GM18517 (cell line): ENCODE results near the gene FOXO3.

ENCODE experiments used
- ATAC-seq: cut with Tn5 transposase; IDR thresholded peaks from one replicate; pipeline ENCODE4 v1.9.1; 2021; ENCODE audit warnings: mild to moderate bottlenecking, moderate library complexity; ENCODE audit not compliant: unreplicated experiment

FOXO3 gene

DNA sequence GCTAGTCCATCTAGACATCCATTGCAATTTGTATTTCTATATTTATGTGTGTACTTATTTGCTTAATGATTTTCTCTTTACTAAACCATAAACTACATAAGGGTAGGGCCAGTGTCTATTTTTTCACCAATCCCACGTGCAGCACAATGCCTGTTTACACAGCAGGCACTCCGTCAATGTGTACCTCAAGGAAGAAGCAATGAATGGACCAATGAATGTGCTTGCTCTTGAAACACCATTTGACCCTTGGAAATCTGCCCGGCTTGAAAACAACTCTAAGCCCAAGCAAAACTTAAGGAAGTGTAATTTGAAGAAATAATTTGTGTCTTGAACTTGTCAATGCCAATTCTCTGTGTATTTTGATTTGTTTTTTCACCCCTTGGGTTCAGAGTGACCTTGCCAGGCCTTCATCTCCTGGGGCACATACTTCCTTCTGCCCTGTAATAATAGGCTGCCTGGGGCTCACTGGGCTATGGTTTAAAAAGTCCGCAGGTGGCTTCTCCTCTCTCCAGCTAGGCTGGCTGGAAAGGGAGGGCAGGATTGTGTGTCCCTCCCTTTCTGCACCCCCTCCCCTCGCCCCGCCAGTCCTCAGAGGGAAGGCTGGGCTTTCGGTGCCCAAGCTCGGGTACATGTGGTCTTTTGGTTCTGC lies 146.7 kb downstream of the FOXO3 start:
- no peak for ATAC-seq

GRCh38 chr6:108710030-108710429 lies 149.3 kb downstream of the FOXO3 start:
- ATAC-seq: no peak

GRCh38 chr6:108710551-108710950 lies 149.8 kb downstream of the FOXO3 start:
- no peak for ATAC-seq

- ATAC-seq: no peak
Observed at GRCh38 chr6:108711071-108711470, 150.4 kb downstream of the FOXO3 start.

GRCh38 chr6:108711826-108712225 lies 151.1 kb downstream of the FOXO3 start:
- ATAC-seq: no peak

GRCh38 chr6:108712946-108713345 lies 152.2 kb downstream of the FOXO3 start:
- no peak for ATAC-seq

DNA sequence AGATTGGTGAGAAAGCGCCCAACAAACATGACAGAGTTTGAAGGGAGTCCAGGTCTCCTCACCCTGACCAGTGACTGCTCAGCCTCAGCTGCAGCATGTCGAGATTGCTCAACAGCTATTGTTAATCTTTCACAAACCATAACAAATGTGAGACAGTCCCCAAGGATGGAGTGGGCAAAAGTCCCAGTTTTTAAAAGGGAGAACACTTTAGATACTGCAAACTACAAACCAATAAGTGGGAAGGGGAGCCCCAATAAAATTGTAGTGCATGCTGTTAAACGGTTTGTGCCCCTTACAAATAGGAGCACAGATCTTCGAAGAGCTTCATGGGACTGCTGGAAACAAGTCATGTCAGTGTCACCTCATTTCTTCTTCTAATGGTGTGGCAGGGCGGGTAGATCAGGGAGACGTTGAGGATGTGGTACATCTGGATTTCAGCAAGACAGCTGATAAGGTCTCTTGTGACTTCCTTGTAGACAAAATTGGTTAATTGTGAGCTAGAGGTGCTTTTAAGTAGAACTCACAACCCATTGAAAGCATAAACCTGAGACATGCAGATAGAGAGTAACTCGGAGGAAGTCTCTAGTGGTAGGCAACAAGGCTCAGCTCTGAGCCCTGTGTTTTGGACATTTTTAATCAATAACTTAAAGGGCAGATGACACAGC lies 153.5 kb downstream of the FOXO3 start:
- no peak for ATAC-seq

GRCh38 chr6:108714766-108715414 lies 154.2 kb downstream of the FOXO3 start:
- no peak for ATAC-seq

- no peak for ATAC-seq
Observed at GRCh38 chr6:108715832-108716231, 155.1 kb downstream of the FOXO3 start.

- no peak for ATAC-seq
Observed at GRCh38 chr6:108716801-108717791, 156.4 kb downstream of the FOXO3 start.

DNA sequence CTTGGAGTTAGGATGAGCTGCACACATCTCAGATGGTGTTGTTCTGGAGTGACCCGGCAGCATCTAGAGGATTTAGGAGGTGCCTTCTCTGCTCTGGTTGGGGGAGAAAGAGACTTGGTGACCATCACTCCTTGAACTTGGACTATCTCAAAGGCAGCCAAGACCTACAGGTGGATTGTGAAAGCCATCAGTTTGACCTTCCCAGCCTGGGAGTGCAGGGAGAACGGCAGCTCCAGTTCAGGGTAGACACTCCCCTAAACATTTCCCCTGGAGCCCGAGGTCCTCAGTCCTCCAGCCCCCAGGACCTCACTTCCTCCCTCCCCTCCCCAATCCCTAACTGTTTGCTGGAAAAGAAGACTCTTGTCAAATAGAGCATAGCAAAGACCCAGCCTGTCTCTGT lies 158.8 kb downstream of the FOXO3 start:
- ATAC-seq: no peak

DNA sequence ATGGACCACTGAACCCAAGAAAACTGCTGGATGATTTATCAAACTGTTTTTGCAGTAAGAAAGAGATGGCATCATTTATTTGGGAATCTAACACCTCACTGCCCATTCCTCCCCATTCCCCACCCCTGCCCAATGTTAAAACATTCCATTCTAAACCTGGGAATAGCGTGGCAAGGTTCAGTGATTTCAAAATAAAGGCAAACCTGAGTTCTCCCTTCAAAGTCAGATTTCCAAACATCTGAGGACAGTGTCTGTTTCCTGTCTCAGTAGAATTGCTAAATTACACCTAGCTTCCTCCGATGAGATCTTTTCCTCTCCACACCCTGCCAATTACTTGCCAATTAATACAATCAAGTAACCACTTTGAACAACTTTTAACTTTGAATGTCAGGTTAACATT lies 160.1 kb downstream of the FOXO3 start:
- no peak for ATAC-seq

DNA sequence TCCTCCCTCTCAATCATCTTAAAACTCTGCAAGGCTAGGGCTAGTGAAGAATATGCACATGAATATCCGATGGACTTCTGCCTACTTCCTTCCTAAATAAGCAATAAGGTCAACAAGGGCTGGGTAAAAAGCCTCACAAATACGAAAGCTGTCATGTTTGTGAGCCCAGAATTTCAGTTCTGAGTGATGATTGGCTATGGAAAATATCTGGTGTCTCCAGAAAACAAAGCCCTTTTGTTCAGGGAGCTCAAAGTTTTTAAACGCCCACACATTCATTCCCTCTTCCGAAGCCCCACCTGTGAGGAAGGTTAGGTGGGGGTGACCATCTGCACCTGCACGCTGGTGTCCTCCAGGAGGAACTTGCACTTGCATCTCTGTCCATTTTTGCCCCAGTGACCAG lies 160.6 kb downstream of the FOXO3 start:
- ATAC-seq: no peak

- ATAC-seq: no peak
Observed at GRCh38 chr6:108723594-108723993, 162.9 kb downstream of the FOXO3 start.

DNA sequence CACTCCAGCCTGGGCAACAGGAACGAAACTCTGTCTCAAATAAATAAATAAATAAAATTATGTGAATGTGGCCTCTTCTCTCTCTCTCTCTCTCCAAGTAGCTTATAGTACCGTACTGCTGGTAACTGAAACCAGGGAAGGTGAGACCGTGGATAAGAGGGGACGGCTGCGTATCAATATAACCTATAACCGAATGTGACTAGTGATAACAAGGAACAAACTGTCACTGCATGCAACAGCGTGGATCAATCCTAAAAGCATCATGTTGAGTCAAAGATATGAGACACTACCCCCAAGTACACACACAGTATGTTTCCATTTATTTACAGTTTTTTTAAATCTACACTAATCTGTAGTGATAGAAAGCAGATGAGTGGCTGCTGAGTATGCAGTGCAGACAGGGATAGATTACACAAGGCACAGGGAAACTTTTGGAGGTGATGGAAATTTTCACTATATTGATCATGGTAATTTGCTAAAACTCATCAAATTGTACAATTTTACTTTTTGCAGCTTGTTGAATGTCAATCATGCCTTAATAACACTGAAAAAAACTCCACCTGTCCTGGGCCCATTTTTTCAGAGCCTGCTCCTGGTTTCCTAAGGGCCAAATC lies 166.1 kb downstream of the FOXO3 start:
- no peak for ATAC-seq

DNA sequence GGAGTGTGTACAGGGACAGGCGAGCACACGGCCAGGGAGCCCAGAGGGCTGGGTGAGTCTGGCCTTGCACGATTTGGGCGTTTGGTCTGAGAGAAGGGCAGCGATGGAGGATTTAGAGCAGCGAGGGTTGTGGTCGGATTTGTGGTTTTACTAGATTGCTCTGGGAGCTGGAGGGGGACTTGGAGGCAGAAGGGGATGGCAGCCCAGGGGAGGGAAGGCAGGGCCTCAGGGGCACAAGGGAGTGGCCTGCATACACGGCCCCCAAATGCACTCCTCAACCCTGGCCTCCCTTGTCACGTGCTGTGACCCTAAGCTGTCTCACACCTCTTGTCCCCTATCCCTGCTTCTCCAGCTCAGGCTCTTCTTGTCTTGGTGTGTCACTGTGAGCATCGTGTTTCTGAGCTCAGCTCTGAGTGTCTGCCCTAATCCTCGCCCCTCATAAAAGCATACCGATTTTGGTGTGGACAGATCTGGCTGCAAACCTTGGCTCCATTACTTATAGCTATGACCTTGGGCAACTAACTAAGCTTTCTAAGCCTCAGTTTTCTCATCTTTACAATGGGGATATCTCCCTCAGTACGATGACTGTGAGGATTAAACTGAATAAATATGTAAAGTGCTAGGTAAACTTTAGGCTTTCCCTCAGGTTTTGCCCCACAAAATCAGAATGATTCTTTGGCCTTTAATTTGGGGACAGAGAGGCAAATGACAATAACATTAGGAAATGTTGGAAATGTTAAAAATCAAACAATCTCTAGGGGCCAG lies 167.4 kb downstream of the FOXO3 start:
- no peak for ATAC-seq

GRCh38 chr6:108728826-108729225 lies 168.1 kb downstream of the FOXO3 start:
- no peak for ATAC-seq

DNA sequence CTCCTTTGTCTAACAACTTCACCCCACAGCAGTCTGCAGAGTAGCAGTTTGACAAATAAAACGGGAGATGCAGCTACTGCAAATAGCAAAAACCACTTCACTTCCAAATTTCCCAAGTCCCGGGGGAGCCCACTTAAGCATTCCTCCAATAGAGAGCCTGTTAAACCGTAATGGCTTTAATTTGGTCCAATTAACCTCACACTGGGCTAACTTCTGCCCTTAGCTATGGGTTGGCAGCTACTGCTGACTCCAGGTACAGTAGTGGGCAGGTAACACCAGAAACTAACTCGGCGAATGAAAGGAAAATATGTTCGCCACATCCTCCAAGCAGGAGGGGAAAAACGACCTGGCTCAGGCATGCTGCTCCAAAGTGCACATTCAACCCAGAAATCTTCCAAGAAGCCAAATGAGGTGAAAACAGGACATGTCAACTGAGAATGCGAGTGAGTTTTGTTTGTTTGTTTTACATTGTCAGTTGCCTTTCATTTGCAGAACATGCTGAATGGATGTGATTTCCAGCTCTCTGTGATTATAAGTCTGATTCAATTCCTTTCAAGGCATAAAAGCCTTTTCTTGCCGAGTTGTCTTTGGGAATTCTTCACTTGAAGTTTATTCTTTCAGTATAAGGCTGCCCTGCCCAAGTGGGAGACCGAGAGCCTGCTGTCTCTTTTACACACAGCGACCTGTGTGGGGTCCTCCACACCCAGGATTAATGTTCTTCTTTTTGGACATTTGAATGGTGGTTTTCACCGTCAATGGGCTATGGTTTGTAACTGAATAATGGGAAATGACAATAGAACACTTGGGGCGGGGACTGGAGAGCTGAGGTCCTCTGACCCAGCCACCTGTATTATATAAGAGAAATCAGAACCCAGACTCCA lies 170.2 kb downstream of the FOXO3 start:
- ATAC-seq: no peak
